ENCODE results near the gene ZNF821.

ZNF821 gene

GRCh38 chr16:71923941-71924690 lies 40.1 kb upstream of the ZNF821 start:
- H3K27ac ChIP-seq (ENCODE audit: low read length), result no peak overlapping the region
- DNase-seq, result no peak
- no peaks in the 10 kb centered on the region for H4K20me1 ChIP-seq (ENCODE audit: insufficient read depth, low read length)
- TF ChIP-seq EZH2phosphoT487 (IDR thresholded peaks at IDR 0.05; ENCODE audit: low read length), result no peak
- TF ChIP-seq EZH2 (optimal IDR thresholded peaks at IDR 0.05; ENCODE audit: low read depth, low read length), result no peak
- no peak for TF ChIP-seq CTCF (IDR thresholded peaks at IDR 0.05; ENCODE audit: low read length)
- no peaks in the 10 kb centered on the region for H3F3A ChIP-seq (ENCODE audit: insufficient read depth, low read length)
- peaks cover 33% of the 10 kb centered on the region for H3K36me3 ChIP-seq (replicated peaks; ENCODE audit: insufficient read depth, low read length)
- no peak overlapping the region for H3K4me2 ChIP-seq (ENCODE audit: low read depth, low read length)
- H3K9me2 ChIP-seq (replicated peaks; ENCODE audit: insufficient read depth, low read length), result no peaks in the 10 kb centered on the region
- peaks cover 6% of the 10 kb centered on the region for H3K4me1 ChIP-seq (ENCODE audit: low read length)
- no peak overlapping the region for H2AFZ ChIP-seq (ENCODE audit: low read length)
- no peaks in the 10 kb centered on the region for H3K27me3 ChIP-seq (replicated peaks; ENCODE audit: insufficient read depth, low read length)
- H3K9ac ChIP-seq (ENCODE audit: low read length), result no peak overlapping the region
- H3K4me3 ChIP-seq (ENCODE audit: low read length), result no peak overlapping the region
- no peaks in the 10 kb centered on the region for H3K9me3 ChIP-seq (replicated peaks; ENCODE audit: insufficient read depth, low read length)
- peaks cover 65% of the 10 kb centered on the region for H3K79me2 ChIP-seq (ENCODE audit: low read length)

DNA sequence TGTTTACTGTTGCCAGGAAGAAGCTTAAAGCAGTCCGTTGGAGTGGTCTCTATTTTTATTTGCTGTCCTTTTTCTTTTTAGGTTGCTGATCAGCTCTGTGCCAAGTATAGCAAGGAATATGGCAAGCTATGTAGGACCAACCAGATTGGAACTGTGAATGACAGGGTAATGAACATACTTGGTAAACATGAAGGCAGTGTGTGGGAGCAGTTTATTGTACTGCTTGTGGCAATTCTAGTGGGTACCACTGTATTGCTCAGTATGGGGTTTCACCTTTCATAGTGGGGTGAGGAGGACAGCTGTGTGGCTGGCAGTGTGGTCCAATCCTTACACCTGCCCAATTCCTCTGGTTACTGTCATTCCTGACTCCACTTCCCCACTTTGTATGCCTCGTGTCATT lies 36.7 kb upstream of the ZNF821 start:
- Histone ChIP-seq H3K27ac (ENCODE audit: low read length) (no peak overlapping the region), H3K9ac (ENCODE audit: low read length) (no peak overlapping the region), H2AFZ (ENCODE audit: low read length) (no peak overlapping the region), H3K4me2 (ENCODE audit: low read depth, low read length) (no peak overlapping the region), H3F3A (ENCODE audit: insufficient read depth, low read length) (peaks cover 4% of the 10 kb centered on the region), H3K79me2 (ENCODE audit: low read length) (peaks cover 83% of the 10 kb centered on the region), H3K9me3 (replicated peaks; ENCODE audit: insufficient read depth, low read length) (no peaks in the 10 kb centered on the region), H4K20me1 (ENCODE audit: insufficient read depth, low read length) (peaks cover 4% of the 10 kb centered on the region; the same call in 1 of the 2 replicates), H3K9me2 (replicated peaks; ENCODE audit: insufficient read depth, low read length) (no peaks in the 10 kb centered on the region), H3K4me1 (ENCODE audit: low read length) (peaks cover 27% of the 10 kb centered on the region), H3K27me3 (replicated peaks; ENCODE audit: insufficient read depth, low read length) (no peaks in the 10 kb centered on the region), H3K36me3 (replicated peaks; ENCODE audit: insufficient read depth, low read length) (peaks cover 38% of the 10 kb centered on the region), H3K4me3 (ENCODE audit: low read length) (no peak overlapping the region)
- TF ChIP-seq CTCF (IDR thresholded peaks at IDR 0.05; ENCODE audit: low read length) (no peak), EZH2phosphoT487 (IDR thresholded peaks at IDR 0.05; ENCODE audit: low read length) (no peak), EZH2 (optimal IDR thresholded peaks at IDR 0.05; ENCODE audit: low read depth, low read length) (no peak)
- no peak for DNase-seq

GRCh38 chr16:71919035-71919434 lies 35.1 kb upstream of the ZNF821 start:
- Histone ChIP-seq H3K27me3 (replicated peaks; ENCODE audit: insufficient read depth, low read length) (no peaks in the 10 kb centered on the region), H3K9me2 (replicated peaks; ENCODE audit: insufficient read depth, low read length) (no peaks in the 10 kb centered on the region), H2AFZ (ENCODE audit: low read length) (no peak overlapping the region), H3F3A (ENCODE audit: insufficient read depth, low read length) (peaks cover 4% of the 10 kb centered on the region), H3K36me3 (replicated peaks; ENCODE audit: insufficient read depth, low read length) (peaks cover 33% of the 10 kb centered on the region), H3K79me2 (ENCODE audit: low read length) (peaks cover 94% of the 10 kb centered on the region), H3K9ac (ENCODE audit: low read length) (no peak overlapping the region), H3K27ac (ENCODE audit: low read length) (peak overlapping the region; percentile 32; the same call in 1 of the 2 replicates), H3K4me3 (ENCODE audit: low read length) (no peak overlapping the region), H4K20me1 (ENCODE audit: insufficient read depth, low read length) (peaks cover 17% of the 10 kb centered on the region; the same call in 1 of the 2 replicates), H3K4me2 (ENCODE audit: low read depth, low read length) (peak overlapping the region; percentile 16; the same call in 1 of the 2 replicates), H3K4me1 (ENCODE audit: low read length) (peaks cover 33% of the 10 kb centered on the region), H3K9me3 (replicated peaks; ENCODE audit: insufficient read depth, low read length) (no peaks in the 10 kb centered on the region)
- DNase-seq, result peak; percentile 17
- TF ChIP-seq CTCF (IDR thresholded peaks at IDR 0.05; ENCODE audit: low read length) (no peak), EZH2 (optimal IDR thresholded peaks at IDR 0.05; ENCODE audit: low read depth, low read length) (no peak)
